GM12875 (cell line): Measurements from ENCODE around the gene PFDN1.

Experiments used
- H3K4me3 ChIP-seq: one replicate; pipeline ENCODE4 v1.5.1; 2011; ENCODE audit warnings: low read depth, low read length, control low read depth
- CTCF ChIP-seq: IDR thresholded peaks from 2 replicates; pipeline ENCODE4 v1.5.1; 2011; ENCODE audit warnings: low read depth, mild to moderate bottlenecking, control low read depth, inconsistent platforms, low read length, moderate library complexity, borderline replicate concordance; ENCODE audit not compliant: insufficient read depth

PFDN1 gene

DNA sequence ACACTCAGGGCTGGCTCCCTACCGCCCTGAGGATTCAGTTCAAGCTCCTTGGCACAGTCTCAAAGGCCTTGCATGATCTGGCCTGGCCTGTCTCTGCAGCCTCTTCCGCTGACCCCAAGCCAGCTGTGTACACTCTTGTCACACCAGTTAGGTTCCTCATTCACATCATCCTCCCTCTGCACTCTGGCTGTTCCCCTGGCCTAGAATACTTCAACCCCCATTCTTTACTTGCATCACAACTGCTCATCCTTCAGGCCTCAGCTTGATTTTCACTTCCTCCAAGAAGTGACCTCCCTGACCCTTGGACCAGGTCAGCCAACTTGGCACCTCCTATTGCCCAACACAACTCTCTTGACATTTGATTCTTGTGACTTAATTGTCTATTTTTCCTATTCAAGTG, 18.9 kb upstream of the PFDN1 start:
- no peak overlapping the region for H3K4me3 ChIP-seq
- no peak for TF ChIP-seq CTCF

GRCh38 chr5:140319833-140320232, 16.9 kb upstream of the PFDN1 start:
- no peak overlapping the region for H3K4me3 ChIP-seq
- no peak for TF ChIP-seq CTCF

GRCh38 chr5:140318792-140319191, 15.9 kb upstream of the PFDN1 start:
- no peak overlapping the region for H3K4me3 ChIP-seq
- no peak for TF ChIP-seq CTCF

- no peak overlapping the region for H3K4me3 ChIP-seq
- no peak for TF ChIP-seq CTCF
Observed at GRCh38 chr5:140317859-140318258, 15.0 kb upstream of the PFDN1 start.

DNA sequence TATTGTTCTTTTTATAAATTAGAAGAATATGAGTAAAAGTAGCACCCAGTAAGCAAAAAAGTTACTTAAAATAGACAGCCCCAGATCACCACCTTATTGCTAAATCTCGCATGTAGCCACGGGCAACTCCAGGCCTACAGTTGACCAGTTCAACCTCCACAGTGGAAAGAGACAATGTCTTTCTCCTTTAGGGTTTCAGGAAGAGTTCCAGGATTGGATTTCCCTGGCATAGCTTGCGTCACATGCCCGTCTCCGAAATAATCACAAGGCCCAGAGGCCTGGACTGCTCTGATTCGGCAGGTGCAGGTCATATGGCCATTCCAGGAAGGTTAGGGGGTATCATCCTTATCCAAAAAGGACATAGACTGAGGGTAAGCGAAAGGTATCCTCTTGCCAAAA, 9.9 kb upstream of the PFDN1 start:
- no peak overlapping the region for H3K4me3 ChIP-seq
- no peak for TF ChIP-seq CTCF

DNA sequence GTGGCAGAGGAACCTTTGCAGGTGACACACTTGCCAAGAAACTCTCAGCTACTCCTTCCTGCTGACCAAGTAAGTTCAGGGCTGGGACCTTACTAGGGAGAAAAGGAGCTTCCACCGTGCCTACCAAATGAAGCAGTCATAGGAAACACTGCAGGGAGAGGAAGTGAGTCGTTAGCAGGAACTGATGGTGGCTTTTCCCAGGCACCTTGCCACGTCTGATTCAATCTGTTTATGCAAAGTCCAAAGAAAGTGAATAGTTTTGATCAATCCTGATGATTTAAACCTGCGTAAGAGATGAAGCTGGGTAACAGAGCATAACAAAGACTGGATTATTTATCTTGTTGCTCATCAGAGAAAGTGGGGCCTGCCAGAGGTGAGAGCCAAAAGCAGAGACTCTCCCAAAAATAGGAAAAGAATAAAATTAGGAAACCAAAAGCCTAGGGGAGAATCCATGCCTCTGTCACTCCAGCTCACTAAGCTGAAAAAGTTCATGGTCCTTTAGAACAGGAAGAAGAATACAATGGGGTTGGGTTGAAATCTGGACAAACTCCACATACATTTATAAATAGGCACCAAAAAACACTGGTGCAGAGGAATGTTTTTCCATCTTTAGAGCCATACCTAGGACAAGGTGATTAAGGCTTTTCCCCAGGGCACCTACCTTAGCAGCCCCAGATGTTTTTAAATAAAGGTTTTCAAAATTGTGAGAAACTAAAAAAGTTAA, 9.3 kb upstream of the PFDN1 start:
- H3K4me3 ChIP-seq: no peak overlapping the region
- no peak for TF ChIP-seq CTCF

- no peak for TF ChIP-seq CTCF
- no peak overlapping the region for H3K4me3 ChIP-seq
Observed at GRCh38 chr5:140311011-140311467, 8.1 kb upstream of the PFDN1 start.
